Vagina (tissue), 2 donors: ENCODE results near the gene MPI.

Source experiments
- CTCF ChIP-seq, 3 experiments: fragments of 450-650 bp in 2 of 3; fragments of 200-600 bp in 1 of 3; sonication (generic) in 1 of 3; IDR thresholded peaks; one replicate each; pipeline ENCODE4 v1.5.1; 2017 to 2019; ENCODE audit warnings: antibody characterized with exemption in 3 of 3, mild to moderate bottlenecking in 2 of 3, moderate library complexity in 2 of 3
- POLR2A ChIP-seq, 2 donors: fragments of 450-650 bp; IDR thresholded peaks; one replicate each; pipeline ENCODE4 v1.6.1; 2017; ENCODE audit warnings: antibody characterized with exemption in 2 of 2, mild to moderate bottlenecking in 2 of 2, moderate library complexity in 2 of 2
- POLR2AphosphoS5 ChIP-seq, 2 donors: sonication (generic); formaldehyde crosslinking; IDR thresholded peaks; one replicate each; pipeline ENCODE4 v1.9.0; 2017; ENCODE audit warnings: antibody characterized with exemption in 2 of 2, mild to moderate bottlenecking in 2 of 2, low read depth in 1 of 2; ENCODE audit not compliant: insufficient read depth in 1 of 2

- TF ChIP-seq POLR2A (IDR thresholded peaks at IDR 0.05) (no peak), CTCF (IDR thresholded peaks at IDR 0.05) (peak; percentile 73 to 83 (median 75)), POLR2AphosphoS5 (IDR thresholded peaks at IDR 0.05; ENCODE audit: insufficient read depth in 1 of 2, low read depth in 1 of 2) (peak in 1 of 2 donors; percentile 57)
Observed at GRCh38 chr15:74901612-74902063, 11.8 kb downstream of the MPI start.
